ENCODE results near the gene SMYD1. TPM values are rescaled to one million over a fixed set of nuclear protein-coding genes. Genes with fewer than 3 reads are reported as not detected.

The SMYD1 gene
- total RNA-seq, 4 donors from 2014 or later, result not detected

DNA sequence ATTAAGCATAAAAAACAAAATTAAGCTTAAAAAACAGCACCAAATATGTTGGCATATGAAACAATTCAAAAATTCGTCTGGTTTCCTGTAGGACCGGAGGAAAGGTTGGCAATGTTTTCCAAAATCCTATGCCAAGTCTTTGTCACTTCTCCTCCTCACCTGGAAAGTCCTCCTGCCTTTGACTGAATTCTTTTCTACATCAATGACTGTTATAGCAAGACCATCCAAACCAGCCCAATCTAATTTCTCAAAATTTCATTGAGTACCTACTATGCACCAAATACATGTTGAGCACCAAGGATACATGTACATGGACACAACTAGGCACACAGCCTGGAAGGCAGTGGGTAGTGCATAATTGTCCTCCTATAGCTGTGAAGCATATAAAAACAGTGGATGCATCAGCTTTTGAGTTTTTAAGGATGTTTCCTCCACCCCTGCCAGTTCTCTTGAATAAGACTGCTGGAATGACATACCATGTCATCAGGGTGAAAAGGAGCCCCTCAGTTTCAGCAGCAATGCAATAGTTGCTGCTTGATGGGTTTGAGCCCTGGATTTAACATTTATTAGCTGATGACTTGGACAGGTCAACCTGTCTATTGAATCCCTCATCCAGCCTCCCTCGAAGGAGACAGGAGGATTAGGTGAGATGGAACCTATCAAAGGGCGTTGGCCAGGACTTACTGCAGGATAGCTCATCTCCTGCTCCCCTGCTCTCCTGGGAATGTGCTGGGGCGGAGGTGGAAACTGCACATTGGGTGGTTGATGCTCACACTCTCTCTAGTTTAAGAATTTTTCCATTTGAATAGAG is 55.7 kb downstream of the SMYD1 start:
- Histone ChIP-seq H3K36me3 (no peaks in the 10 kb centered on the region), H3K4me3 (no peak overlapping the region), H3K4me1 (no peaks in the 10 kb centered on the region), H3K27ac (no peak overlapping the region), H3K9me3 (no peaks in the 10 kb centered on the region), H3K27me3 (peaks cover 4% of the 10 kb centered on the region)
- TF ChIP-seq EP300 (IDR thresholded peaks at IDR 0.05) (no peak), POLR2AphosphoS5 (IDR thresholded peaks at IDR 0.05) (no peak), POLR2A (IDR thresholded peaks at IDR 0.05) (no peak)
- TF ChIP-seq, protein P1, sequence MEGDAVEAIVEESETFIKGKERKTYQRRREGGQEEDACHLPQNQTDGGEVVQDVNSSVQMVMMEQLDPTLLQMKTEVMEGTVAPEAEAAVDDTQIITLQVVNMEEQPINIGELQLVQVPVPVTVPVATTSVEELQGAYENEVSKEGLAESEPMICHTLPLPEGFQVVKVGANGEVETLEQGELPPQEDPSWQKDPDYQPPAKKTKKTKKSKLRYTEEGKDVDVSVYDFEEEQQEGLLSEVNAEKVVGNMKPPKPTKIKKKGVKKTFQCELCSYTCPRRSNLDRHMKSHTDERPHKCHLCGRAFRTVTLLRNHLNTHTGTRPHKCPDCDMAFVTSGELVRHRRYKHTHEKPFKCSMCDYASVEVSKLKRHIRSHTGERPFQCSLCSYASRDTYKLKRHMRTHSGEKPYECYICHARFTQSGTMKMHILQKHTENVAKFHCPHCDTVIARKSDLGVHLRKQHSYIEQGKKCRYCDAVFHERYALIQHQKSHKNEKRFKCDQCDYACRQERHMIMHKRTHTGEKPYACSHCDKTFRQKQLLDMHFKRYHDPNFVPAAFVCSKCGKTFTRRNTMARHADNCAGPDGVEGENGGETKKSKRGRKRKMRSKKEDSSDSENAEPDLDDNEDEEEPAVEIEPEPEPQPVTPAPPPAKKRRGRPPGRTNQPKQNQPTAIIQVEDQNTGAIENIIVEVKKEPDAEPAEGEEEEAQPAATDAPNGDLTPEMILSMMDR (IDR thresholded peaks at IDR 0.05), result no peak
- WGBS, result 52% methylated on average over 5 of the region's 5 CpGs
- no peak for DNase-seq (ENCODE audit: low spot score in 2 of 2)

DNA sequence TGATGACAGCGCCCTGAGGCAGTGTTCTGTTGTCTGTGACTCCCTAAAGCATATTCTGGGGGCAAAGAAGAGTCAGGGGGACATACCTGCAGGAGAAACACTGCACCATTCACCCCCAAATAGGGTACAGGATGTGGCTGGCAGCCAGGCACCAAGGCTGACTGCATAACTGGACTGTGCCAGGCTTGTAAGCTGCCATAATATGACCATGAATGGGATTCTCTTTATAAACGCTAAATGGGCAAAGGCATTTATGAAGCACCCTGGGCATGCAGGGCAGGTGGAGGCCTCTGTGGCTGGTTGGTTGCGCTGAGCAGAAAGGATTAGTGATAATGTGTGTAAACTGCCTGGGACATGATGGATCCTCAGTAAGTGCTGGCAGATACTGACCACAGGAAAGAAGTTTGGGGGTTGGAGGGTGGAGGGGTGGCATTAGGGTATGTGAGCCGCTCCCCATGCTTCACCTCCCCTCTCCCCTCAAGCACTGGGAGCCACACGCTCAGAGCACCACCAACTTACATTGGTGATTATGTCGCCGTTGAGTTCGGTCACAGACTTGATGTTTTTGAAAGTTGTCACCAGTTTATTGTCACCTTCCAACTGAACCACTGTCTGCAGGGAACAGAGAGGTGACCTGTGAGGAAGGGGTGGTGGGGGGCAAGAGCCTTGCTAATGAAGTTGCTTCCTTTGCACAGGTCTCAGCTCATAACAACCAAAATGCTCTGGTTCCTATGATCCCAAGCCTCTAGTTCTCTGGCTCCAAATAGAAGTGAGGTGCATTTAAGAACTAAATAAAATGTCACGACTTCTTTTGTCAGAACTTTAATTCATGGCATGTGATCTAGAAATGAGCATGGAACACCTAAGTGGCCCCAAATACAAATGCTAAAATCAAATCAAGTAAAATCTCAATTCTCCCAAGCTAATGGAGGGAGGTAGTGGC is 56.6 kb downstream of the SMYD1 start:
- no peak for TF ChIP-seq POLR2A (IDR thresholded peaks at IDR 0.05)
- TF ChIP-seq, protein P1 (IDR thresholded peaks at IDR 0.05), result no peak
- no peak for TF ChIP-seq EP300 (IDR thresholded peaks at IDR 0.05)
- TF ChIP-seq POLR2AphosphoS5 (IDR thresholded peaks at IDR 0.05), result no peak
- Histone ChIP-seq H3K4me1 (no peaks in the 10 kb centered on the region), H3K9me3 (no peaks in the 10 kb centered on the region), H3K27ac (no peak overlapping the region), H3K36me3 (no peaks in the 10 kb centered on the region), H3K27me3 (peaks cover 3% of the 10 kb centered on the region), H3K4me3 (no peak overlapping the region)
- DNase-seq (ENCODE audit: low spot score in 2 of 2), result no peak
- WGBS, result 90% methylated on average over 9 of the region's 9 CpGs

DNA sequence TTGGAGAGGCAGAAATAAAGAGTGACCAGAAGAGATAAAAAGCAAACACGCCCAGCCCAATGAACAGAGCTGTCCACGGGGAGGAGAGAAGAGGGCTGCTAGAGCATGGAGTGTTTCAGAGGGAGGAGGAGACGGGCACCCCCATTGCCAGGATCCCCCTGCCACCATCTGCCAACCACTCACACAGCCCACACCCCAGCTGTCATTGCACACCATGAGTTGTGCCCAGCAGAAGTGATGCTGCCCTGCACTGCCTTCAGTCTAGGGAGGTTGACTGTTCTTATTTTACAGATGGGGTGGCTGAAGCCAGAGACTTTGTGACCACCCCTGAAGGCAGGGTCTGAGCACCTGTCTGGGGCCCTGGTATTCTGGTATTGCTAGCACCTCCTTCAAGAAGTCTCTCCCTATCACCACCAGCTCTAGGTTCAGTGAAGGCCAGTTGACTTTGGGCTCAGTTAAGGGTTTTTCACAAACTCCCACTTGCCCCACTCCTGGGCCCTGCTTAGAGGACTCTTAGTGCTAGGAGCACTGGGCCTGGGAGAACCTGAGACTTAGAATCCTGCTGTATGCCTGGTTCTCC is 57.8 kb downstream of the SMYD1 start:
- no peaks in the 10 kb centered on the region for H3K9me3 ChIP-seq
- H3K4me3 ChIP-seq, result no peak overlapping the region
- H3K27ac ChIP-seq, result no peak overlapping the region
- no peaks in the 10 kb centered on the region for H3K36me3 ChIP-seq
- DNase-seq (ENCODE audit: low spot score in 2 of 2), result no peak
- TF ChIP-seq, protein P1 (IDR thresholded peaks at IDR 0.05), result no peak
- TF ChIP-seq POLR2AphosphoS5 (IDR thresholded peaks at IDR 0.05) (no peak), EP300 (IDR thresholded peaks at IDR 0.05) (no peak)
- H3K4me1 ChIP-seq, result no peaks in the 10 kb centered on the region
- H3K27me3 ChIP-seq, result peaks cover 3% of the 10 kb centered on the region
- 81% methylated on average over 3 of the region's 3 CpGs for WGBS

DNA sequence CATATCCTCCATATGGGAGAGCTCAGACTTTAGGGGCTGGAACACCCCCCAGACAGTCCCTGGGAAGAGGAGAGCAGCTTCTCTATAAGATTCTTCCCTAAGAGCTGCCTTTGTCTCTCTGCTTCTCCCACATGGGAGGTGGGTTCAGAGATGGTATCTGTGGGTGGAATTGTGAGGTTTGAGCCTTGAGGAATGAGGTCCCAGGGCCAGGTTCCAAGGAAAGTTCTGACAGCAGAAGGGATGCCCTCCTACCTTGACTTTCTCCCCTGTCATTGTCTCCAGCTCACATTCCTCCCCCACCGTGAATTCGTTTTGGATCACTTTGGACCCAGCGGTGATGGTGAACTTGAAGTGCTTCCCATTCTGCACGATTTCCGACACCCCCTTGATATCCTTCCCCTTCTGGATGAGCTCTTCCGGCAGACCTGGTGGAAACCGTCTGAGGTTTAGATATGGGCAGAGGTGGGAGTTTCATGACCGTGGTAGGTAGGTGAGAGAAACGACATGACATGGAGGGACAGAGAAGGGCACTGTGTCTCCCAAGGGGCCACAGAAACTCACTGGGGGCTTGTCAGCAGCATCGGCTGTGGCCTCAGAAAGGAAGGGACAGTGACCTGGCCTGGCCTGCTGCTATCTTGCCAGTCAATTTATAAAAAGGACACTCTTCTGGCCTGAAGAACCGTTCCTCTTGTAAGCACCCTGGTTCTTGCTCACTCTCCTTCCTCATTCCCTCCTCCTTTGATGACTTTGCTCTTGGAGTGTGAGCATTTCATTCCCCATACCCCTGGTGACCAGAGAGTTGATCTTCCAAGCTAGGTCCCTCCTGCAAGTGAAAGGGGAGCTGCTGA is 58.5 kb downstream of the SMYD1 start:
- Histone ChIP-seq H3K27ac (no peak overlapping the region), H3K36me3 (no peaks in the 10 kb centered on the region), H3K9me3 (no peaks in the 10 kb centered on the region), H3K4me3 (no peak overlapping the region), H3K4me1 (no peaks in the 10 kb centered on the region), H3K27me3 (peaks cover 3% of the 10 kb centered on the region)
- WGBS, result 91% methylated on average over 11 of the region's 11 CpGs
- DNase-seq (ENCODE audit: low spot score in 2 of 2), result no peak
- TF ChIP-seq EP300 (IDR thresholded peaks at IDR 0.05) (no peak), POLR2A (IDR thresholded peaks at IDR 0.05) (no peak), POLR2AphosphoS5 (IDR thresholded peaks at IDR 0.05) (no peak)
- TF ChIP-seq, protein P1 (IDR thresholded peaks at IDR 0.05), result no peak
